Measurements from ENCODE around the gene KLHL10.

- TF ChIP-seq RFX5 (IDR thresholded peaks at IDR 0.05; ENCODE audit: low read length) = no peak
- TF ChIP-seq SMC3 (IDR thresholded peaks at IDR 0.05; ENCODE audit: low read depth, low read length) = no peak
- no peak for TF ChIP-seq EZH2phosphoT487 (IDR thresholded peaks at IDR 0.05; ENCODE audit: borderline replicate concordance, low read depth)
- TF ChIP-seq CHD2 (IDR thresholded peaks at IDR 0.05; ENCODE audit: low read length, partially characterized antibody) = no peak
Measured at GRCh38 chr17:41870097-41870496, 32.5 kb downstream of the KLHL10 start.

All from SK-N-SH (cell line).